HG03159 (cell line): ENCODE measurements around the gene CSRP1.
"Not testable (repeated sequence)": the region's sequence is repeated elsewhere in the genome, so short reads cannot be mapped to it uniquely, and the experiment has no call there.

Experiments used
- ATAC-seq: cut with Tn5 transposase; IDR thresholded peaks from one replicate; pipeline ENCODE4 v1.9.1; 2021; ENCODE audit warnings: mild to moderate bottlenecking, moderate library complexity; ENCODE audit not compliant: unreplicated experiment

CSRP1 gene

DNA sequence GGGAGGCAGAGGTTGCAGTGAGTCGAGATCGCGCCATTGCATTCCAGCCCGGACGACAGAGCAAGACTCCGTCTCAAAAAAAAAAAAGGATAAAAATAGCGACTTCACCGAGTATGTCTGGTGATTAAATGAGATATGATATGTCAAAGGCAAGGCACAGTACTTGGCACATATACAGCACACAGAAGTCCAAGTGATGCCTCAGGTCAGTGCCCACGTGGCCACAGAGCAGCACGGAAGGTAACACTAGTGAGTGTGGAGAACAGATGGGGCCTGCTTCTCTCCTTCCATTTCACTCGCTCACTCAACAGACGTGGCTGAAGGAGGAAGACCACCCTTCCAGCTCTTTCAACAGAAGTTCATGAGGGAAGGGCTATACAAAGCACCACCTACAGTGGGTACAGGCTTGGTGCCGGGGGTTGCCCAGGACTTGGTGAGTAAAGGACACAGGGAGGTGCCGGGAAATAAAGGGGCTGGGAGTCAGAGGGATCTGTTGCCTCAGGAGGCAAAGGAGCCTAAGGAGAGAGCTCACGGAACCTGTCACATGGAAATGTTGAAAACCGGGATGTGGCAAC, 8.9 kb downstream of the CSRP1 start:
- ATAC-seq, result no peak

DNA sequence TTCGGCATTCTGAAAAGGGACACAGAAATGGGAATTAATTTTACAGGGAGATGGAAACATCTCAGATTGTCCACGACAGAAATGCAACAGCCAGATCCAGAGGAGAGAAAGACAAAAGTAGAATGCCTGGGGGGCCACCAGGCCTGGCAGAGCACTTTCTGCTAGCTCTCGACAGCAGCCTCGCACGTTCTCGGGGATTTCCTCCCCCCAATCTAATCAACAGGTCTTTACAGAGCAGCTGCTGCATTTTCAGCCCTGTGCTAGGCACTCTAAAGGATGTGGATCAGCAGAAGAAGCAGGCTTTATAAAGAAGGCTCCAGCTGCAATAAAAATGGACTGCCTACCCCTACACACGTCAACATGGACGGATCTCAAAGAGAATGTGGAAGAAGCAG, 10.6 kb downstream of the CSRP1 start:
- no peak for ATAC-seq

DNA sequence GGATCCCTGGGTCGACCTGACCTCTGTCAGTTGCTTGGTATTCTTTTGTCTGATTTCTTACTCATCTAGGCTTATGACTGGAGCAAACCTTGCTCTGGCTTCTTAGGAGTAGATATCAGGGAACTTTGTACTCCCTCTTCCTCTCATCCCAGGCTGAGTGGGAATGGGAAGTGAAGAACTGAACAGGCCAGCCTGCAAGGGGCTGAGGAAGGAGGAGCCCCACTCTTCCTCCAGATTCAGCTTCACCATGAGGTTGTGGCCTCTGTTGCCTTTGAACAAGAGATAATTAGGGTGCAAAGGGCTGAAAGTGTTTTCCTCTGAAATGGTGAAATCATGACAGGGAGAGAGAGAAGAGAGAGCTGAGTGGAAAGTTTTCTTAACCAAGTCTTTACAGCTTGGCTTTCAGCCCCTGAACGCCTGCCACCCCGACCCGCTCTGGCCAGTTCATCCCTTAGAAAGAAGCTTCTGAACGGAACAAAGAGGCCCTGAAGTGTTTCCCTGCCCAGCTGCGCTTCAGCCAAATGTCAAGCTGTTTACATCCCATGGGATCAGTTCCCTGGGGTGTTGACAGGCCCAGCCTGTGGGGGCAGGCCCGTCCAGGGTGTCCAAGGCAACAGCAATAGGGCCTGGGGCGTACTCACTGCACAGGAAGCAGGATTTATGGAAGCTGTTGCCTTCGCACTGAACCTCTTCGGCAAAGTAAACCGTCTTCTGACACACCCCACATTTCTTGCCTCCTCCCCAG, 11.2 kb downstream of the CSRP1 start:
- no peak for ATAC-seq

DNA sequence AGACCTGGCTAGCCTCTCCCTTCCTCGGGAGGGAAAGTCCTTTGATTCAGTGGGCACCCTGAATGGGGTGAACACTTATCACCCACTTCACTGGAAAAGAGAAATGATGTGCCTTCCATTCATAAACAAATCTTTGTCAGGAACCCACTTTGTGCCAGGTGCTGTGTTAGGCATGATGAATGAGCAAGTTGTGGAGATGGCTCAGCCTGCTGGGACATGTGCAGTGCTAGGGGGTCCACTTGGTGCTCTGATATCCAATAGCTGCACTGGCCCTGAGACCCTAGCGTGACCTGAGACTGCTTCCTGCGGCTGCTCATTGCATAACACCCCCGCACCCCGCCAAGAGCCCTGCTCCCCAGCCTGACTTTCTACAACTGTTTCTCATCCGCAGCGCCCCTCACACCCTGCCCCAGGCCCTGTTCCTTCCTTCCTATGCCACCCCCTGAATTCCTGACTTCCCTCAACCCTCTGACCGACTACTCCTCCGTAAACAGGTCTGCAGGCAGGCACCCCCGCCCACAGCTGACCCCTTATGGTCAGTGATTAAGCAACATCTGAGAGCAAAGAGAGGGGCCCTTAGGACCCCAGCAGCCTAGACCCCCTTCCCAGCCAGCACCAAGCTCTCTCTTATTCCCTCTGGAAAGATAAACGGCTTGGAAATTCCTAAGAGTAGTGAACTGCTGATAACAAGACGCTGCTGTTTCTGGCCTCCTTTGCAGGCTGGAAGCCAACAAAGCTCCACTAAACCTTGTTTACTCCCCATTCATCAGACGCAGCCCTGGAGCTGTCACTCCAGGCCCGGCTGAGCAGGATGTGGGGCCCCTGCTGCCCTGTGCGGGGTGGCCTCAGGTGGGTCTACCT, 12.9 kb downstream of the CSRP1 start:
- no peak for ATAC-seq

DNA sequence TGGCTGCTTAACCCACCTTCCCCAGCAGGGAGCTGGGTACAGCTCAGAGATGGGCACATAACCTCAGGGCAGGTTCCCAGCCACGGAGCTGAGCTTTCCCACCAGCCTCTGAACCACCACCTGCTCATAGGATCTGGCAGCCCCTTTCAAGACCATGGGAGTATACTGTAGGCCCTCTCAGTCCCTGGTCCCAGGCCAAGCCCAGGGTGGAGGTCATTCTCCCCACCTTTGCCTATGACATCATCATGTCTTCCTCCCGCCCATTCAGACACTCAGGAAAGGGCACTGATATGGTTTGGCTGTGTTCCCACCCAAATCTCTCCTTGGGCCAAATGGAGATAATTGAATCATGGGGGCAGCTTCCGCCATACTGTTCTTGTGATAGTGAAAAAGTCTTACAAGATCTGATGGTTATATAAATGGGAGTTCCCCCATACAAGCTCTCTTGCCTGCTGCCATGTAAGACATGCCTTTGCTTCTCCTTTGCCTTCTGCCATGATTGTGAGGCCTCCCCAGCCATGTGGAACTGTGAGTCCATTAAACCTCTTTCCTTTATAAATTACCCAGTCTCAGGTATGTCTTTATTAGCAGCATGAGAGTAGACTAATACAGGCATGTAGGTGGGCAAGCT, 13.8 kb downstream of the CSRP1 start:
- not testable (repeated sequence) for ATAC-seq

- ATAC-seq, result no peak
These were observed 14.9 kb downstream of the CSRP1 start for GRCh38 chr1:201491896-201492511.

- ATAC-seq, result no peak
These were observed 16.2 kb downstream of the CSRP1 start for GRCh38 chr1:201490708-201491131.

DNA sequence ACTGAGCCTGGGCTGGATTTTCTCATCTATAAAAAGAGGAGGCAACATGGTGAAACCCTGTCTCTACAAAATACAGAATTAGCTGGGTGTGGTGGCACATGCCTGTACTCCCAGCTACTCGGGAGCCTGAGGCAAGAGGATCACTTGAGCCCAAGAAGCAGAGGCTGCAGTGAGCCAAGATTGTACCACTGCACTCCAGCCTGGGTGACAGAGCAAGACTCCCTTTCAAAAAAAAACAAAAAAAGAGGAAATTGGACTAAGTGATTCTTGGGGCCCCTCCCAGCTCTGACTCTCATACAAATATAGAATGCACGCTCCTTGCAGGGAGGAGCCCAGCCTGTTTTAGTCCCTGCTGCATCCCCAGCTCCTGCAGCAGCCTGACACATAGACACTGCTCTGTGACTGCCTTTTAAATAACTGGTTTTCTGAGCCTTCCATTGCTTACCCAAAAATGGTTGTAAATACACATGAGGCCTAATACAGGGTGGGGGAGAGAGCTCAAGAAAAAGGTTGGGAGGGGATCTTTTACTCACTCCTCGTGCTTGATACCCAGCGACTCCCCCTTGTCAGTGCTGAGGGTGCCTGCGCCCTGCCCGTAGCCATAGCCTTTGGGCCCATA, 17.2 kb downstream of the CSRP1 start:
- ATAC-seq, result no peak

DNA sequence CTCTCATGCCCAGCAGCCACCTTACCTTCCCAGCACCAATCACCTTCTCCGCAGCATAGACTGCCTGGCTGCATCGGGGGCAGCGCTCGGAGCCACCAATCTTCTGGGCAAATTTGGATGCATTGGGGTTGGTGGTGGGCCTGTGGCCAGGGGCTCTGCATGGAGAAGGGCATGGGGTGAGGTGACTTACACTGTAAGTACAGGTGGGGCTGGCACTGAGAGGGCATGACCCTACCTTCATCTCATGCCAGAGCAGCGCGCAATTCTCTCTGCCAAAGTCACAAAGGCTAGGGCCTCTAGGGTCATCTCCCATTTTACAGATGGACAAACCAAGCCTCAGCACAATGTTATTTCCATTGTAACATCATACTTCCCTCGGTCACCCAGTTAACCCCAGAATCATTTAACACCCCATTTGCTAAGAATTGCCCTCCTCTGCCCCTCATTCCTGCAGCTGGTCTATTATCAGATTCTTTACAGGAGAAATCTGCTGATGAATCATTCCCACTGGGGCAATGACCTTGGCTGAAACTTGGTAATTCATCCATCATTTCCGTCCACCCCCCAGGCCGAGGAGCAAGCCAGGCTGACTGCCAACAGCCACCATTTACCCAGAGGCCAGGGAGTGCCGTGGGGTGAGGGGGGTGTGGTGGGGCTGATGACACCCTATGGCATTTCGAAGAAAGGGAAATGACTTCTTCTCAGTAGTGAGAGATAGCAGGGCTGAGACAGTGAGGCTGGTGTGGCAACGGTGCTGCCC, 17.9 kb downstream of the CSRP1 start:
- ATAC-seq, result no peak

DNA sequence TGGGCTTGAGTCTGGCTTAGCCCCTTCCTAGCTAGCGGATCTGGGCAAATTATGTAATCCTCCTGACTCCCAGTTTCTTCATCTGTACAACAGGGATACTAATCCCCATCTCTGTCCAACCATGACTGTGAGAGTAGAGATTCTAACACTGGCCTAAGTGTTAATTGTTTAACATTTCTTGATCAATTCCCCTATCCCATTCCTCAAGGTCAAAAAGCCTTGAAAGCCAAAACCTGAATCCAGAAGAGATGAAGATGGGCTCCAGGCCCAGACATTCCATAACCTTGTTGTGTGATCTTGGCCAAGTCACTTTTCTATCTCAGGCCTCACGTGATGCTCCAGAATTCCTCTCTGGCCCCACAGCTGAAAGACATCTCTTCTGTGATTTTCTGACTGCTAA, 19.2 kb downstream of the CSRP1 start:
- no peak for ATAC-seq

- no peak for ATAC-seq
These were observed 20.7 kb downstream of the CSRP1 start for GRCh38 chr1:201486187-201486586.

- no peak for ATAC-seq
These were observed 21.6 kb downstream of the CSRP1 start for GRCh38 chr1:201485184-201485774.

- ATAC-seq, result no peak
These were observed 23.5 kb downstream of the CSRP1 start for GRCh38 chr1:201483373-201483949.

DNA sequence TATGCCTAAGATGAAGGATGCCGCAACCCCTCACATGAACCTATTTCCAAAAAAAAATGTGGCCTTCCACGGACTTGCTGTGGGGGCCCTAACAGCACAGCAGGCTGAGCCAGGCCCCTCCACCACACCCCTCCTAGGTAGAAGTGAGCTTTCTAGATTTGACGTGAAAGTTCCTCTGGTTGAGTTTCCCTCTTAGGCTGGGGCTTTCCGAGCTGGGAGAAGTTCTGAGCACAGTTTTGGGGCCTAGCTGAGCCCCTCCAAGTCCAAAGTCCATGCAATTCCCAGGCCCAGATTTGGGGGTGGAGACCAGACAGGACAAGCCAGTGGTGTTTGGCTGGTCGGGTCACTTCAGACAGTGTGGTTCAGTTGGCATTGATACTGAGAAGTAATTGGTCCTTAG, 24.2 kb downstream of the CSRP1 start:
- no peak for ATAC-seq

DNA sequence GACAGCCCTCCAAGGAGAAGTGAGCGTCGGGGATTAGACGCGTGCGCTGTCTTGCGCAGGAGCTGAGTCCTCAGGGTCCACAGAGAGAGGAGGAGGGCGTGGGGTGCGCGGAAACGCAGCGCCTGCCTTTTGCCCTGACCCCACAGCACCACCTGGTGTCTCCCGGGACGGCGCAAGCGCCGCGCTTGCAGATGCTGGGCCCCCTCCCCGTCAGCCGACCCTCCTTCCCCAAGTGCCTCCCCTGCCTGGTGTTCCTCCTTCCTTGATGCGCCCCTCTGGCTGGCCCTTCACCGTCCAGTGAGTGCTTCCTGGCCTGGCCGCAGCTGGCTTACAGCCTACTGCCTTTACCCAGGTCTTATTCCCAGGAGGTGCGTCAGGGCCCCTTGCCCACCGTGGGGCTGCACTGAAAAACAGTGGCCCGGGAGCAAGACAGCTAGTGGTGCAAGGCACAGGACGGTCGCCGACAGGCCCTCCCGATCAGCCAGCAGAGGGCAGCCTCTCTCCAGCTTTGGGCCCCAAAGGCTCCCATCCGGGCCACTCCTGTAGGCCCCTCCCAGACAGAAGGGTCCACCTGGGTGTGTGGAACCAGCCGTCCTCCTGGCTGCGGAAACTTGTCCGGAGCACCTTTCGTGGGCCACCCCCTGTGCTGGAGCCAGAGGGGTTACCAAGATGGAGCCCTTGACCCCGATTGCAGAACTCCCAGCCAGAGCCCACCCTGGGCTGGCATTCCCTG, 25.0 kb downstream of the CSRP1 start:
- peak; percentile 81 for ATAC-seq

- ATAC-seq, result no peak
These were observed 25.9 kb downstream of the CSRP1 start for GRCh38 chr1:201481004-201481380.

- ATAC-seq, result peak; percentile 55
These were observed 26.5 kb downstream of the CSRP1 start for GRCh38 chr1:201480231-201481003.
